ENCODE data around the gene RPS15A.
A peak's percentile ranks its signal among the peaks of the same experiment; 100 is the strongest.
"Not testable (repeated sequence)": the region's sequence is repeated elsewhere in the genome, so short reads cannot be mapped to it uniquely, and the experiment has no call there.

The RPS15A gene

GRCh38 chr16:18759598-18760520 is 30.3 kb downstream of the RPS15A start:
- not testable (repeated sequence) for H3K36me3 ChIP-seq (ENCODE audit: low read depth); H3K4me1 ChIP-seq (ENCODE audit: insufficient read depth, poor library complexity, severe bottlenecking); H3K27me3 ChIP-seq (ENCODE audit: insufficient read depth, poor library complexity, severe bottlenecking); DNase-seq (ENCODE audit: low spot score); H3K27ac ChIP-seq (ENCODE audit: poor library complexity, severe bottlenecking); H3K9me3 ChIP-seq (ENCODE audit: severe bottlenecking); H3K4me3 ChIP-seq (ENCODE audit: severe bottlenecking)
- TF ChIP-seq CTCF (IDR thresholded peaks at IDR 0.05; ENCODE audit: poor library complexity, severe bottlenecking): peak; percentile 36
- ATAC-seq (ENCODE audit: low read depth): peak; percentile 89

- H3K4me3 ChIP-seq (ENCODE audit: severe bottlenecking); H3K27me3 ChIP-seq (ENCODE audit: insufficient read depth, poor library complexity, severe bottlenecking); H3K27ac ChIP-seq (ENCODE audit: poor library complexity, severe bottlenecking); ATAC-seq (ENCODE audit: low read depth); H3K36me3 ChIP-seq (ENCODE audit: low read depth); H3K4me1 ChIP-seq (ENCODE audit: insufficient read depth, poor library complexity, severe bottlenecking); DNase-seq (ENCODE audit: low spot score); H3K9me3 ChIP-seq (ENCODE audit: severe bottlenecking): not testable (repeated sequence)
Observed at GRCh38 chr16:18757960-18758660, 32.0 kb downstream of the RPS15A start.

GRCh38 chr16:18756639-18757038 is 33.5 kb downstream of the RPS15A start:
- H3K4me1 ChIP-seq (ENCODE audit: insufficient read depth, poor library complexity, severe bottlenecking); H3K36me3 ChIP-seq (ENCODE audit: low read depth); H3K4me3 ChIP-seq (ENCODE audit: severe bottlenecking); H3K27ac ChIP-seq (ENCODE audit: poor library complexity, severe bottlenecking); ATAC-seq (ENCODE audit: low read depth); DNase-seq (ENCODE audit: low spot score); H3K27me3 ChIP-seq (ENCODE audit: insufficient read depth, poor library complexity, severe bottlenecking); H3K9me3 ChIP-seq (ENCODE audit: severe bottlenecking): not testable (repeated sequence)

GRCh38 chr16:18742870-18743269 is 47.3 kb downstream of the RPS15A start:
- not testable (repeated sequence) for DNase-seq (ENCODE audit: low spot score); H3K27me3 ChIP-seq (ENCODE audit: insufficient read depth, poor library complexity, severe bottlenecking); H3K9me3 ChIP-seq (ENCODE audit: severe bottlenecking); ATAC-seq (ENCODE audit: low read depth); H3K4me1 ChIP-seq (ENCODE audit: insufficient read depth, poor library complexity, severe bottlenecking); H3K36me3 ChIP-seq (ENCODE audit: low read depth); H3K4me3 ChIP-seq (ENCODE audit: severe bottlenecking); H3K27ac ChIP-seq (ENCODE audit: poor library complexity, severe bottlenecking)

- not testable (repeated sequence) for ATAC-seq (ENCODE audit: low read depth); H3K27me3 ChIP-seq (ENCODE audit: insufficient read depth, poor library complexity, severe bottlenecking); H3K36me3 ChIP-seq (ENCODE audit: low read depth); H3K27ac ChIP-seq (ENCODE audit: poor library complexity, severe bottlenecking); H3K4me1 ChIP-seq (ENCODE audit: insufficient read depth, poor library complexity, severe bottlenecking); DNase-seq (ENCODE audit: low spot score); H3K9me3 ChIP-seq (ENCODE audit: severe bottlenecking); H3K4me3 ChIP-seq (ENCODE audit: severe bottlenecking)
Observed at GRCh38 chr16:18740027-18740426, 50.1 kb downstream of the RPS15A start.

GRCh38 chr16:18738768-18739167 is 51.4 kb downstream of the RPS15A start:
- H3K9me3 ChIP-seq (ENCODE audit: severe bottlenecking); H3K4me1 ChIP-seq (ENCODE audit: insufficient read depth, poor library complexity, severe bottlenecking); H3K27ac ChIP-seq (ENCODE audit: poor library complexity, severe bottlenecking); H3K27me3 ChIP-seq (ENCODE audit: insufficient read depth, poor library complexity, severe bottlenecking); DNase-seq (ENCODE audit: low spot score); ATAC-seq (ENCODE audit: low read depth); H3K4me3 ChIP-seq (ENCODE audit: severe bottlenecking); H3K36me3 ChIP-seq (ENCODE audit: low read depth): not testable (repeated sequence)

- not testable (repeated sequence) for ATAC-seq (ENCODE audit: low read depth); H3K27ac ChIP-seq (ENCODE audit: poor library complexity, severe bottlenecking); H3K36me3 ChIP-seq (ENCODE audit: low read depth); DNase-seq (ENCODE audit: low spot score); H3K4me1 ChIP-seq (ENCODE audit: insufficient read depth, poor library complexity, severe bottlenecking); H3K27me3 ChIP-seq (ENCODE audit: insufficient read depth, poor library complexity, severe bottlenecking); H3K9me3 ChIP-seq (ENCODE audit: severe bottlenecking); H3K4me3 ChIP-seq (ENCODE audit: severe bottlenecking)
Observed at GRCh38 chr16:18734279-18734678, 55.9 kb downstream of the RPS15A start.
